H9 (cell line): ENCODE measurements around the gene TRPM3. TPM values are rescaled to one million over a fixed set of nuclear protein-coding genes. Genes with fewer than 3 reads are reported as not detected.

ENCODE experiments used
- DNase-seq: peaks from one replicate; pipeline ENCODE4 v3.0.0-alpha.2; 2017
- H2AFZ ChIP-seq: one replicate; pipeline ENCODE4 v1.6.1; 2013; ENCODE audit warnings: mild to moderate bottlenecking, low read length, control low read depth, moderate library complexity
- H2AK5ac ChIP-seq: 2 replicates; pipeline ENCODE4 v1.6.1; 2013; ENCODE audit warnings: low read length, control low read depth, mixed read lengths; ENCODE audit not compliant: insufficient read length
- H2BK120ac ChIP-seq: one replicate; pipeline ENCODE4 v1.6.1; 2013; ENCODE audit warnings: low read depth, mild to moderate bottlenecking, low read length, control low read depth, inconsistent platforms; ENCODE audit not compliant: poor library complexity, severe bottlenecking
- H2BK12ac ChIP-seq: 2 replicates; pipeline ENCODE4 v1.6.1; 2013; ENCODE audit warnings: low read length, control low read depth, mixed read lengths, low read depth; ENCODE audit not compliant: insufficient read length
- H2BK15ac ChIP-seq: 2 replicates; pipeline ENCODE4 v1.6.1; 2013; ENCODE audit warnings: low read depth, low read length, control low read depth
- H2BK20ac ChIP-seq: one replicate; pipeline ENCODE4 v1.6.1; 2013; ENCODE audit warnings: low read depth, mild to moderate bottlenecking, low read length, control low read depth, inconsistent platforms; ENCODE audit not compliant: poor library complexity, severe bottlenecking
- H2BK5ac ChIP-seq: 2 replicates; pipeline ENCODE4 v1.6.1; 2013; ENCODE audit warnings: low read length, control low read depth, mixed read lengths; ENCODE audit not compliant: insufficient read length
- H3K14ac ChIP-seq: 2 replicates; pipeline ENCODE4 v1.6.1; 2013; ENCODE audit warnings: low read length, control low read depth; ENCODE audit not compliant: insufficient read depth
- H3K18ac ChIP-seq: 2 replicates; pipeline ENCODE4 v1.6.1; 2013; ENCODE audit warnings: low read depth, mild to moderate bottlenecking, mixed read lengths, low read length, control low read depth; ENCODE audit not compliant: insufficient read length
- H3K23ac ChIP-seq: 2 replicates; pipeline ENCODE4 v1.6.1; 2013; ENCODE audit warnings: low read length, control low read depth, mixed read lengths, low read depth; ENCODE audit not compliant: insufficient read length
- H3K23me2 ChIP-seq: 2 replicates; pipeline ENCODE4 v1.6.1; 2013; ENCODE audit warnings: low read depth, mild to moderate bottlenecking, mixed read lengths, low read length, control low read depth; ENCODE audit not compliant: insufficient read length, poor library complexity, severe bottlenecking
- H3K27ac ChIP-seq: 2 replicates; pipeline ENCODE4 v1.5.1; 2013; ENCODE audit warnings: low read length, control low read depth, mixed read lengths, low read depth; ENCODE audit not compliant: insufficient read length
- H3K27me3 ChIP-seq: 2 replicates; pipeline ENCODE4 v1.6.1; 2013; ENCODE audit warnings: low read length, control low read depth, inconsistent platforms; ENCODE audit not compliant: insufficient read depth
- H3K4ac ChIP-seq: 2 replicates; pipeline ENCODE4 v1.6.1; 2013; ENCODE audit warnings: low read depth, mild to moderate bottlenecking, control low read depth, inconsistent platforms, low read length, moderate library complexity
- H3K4me1 ChIP-seq: 2 replicates; pipeline ENCODE4 v1.6.1; 2013; ENCODE audit warnings: low read length, control low read depth, inconsistent platforms; ENCODE audit not compliant: insufficient read depth
- H3K4me2 ChIP-seq: 2 replicates; pipeline ENCODE4 v1.6.1; 2013; ENCODE audit warnings: low read length, control low read depth, mixed read lengths; ENCODE audit not compliant: insufficient read length, insufficient read depth
- H3K56ac ChIP-seq: 2 replicates; pipeline ENCODE4 v1.6.1; 2013; ENCODE audit warnings: low read depth, mild to moderate bottlenecking, mixed read lengths, low read length, control low read depth; ENCODE audit not compliant: insufficient read length
- H3K79me1 ChIP-seq: 2 replicates; pipeline ENCODE4 v1.6.1; 2013; ENCODE audit warnings: low read depth, mild to moderate bottlenecking, moderate library complexity, low read length, control low read depth, inconsistent platforms; ENCODE audit not compliant: insufficient read depth, poor library complexity, severe bottlenecking
- H3K79me2 ChIP-seq: 2 replicates; pipeline ENCODE4 v1.6.1; 2013; ENCODE audit warnings: low read length, control low read depth, inconsistent platforms; ENCODE audit not compliant: insufficient read depth
- H3K9ac ChIP-seq: 2 replicates; pipeline ENCODE4 v1.6.1; 2013; ENCODE audit warnings: low read length, control low read depth, mixed read lengths; ENCODE audit not compliant: insufficient read length; ENCODE audit errors: extremely low read depth
- H3K9me3 ChIP-seq: one replicate; pipeline ENCODE4 v1.6.1; 2013; ENCODE audit warnings: low read depth, low read length, inconsistent platforms; ENCODE audit not compliant: control insufficient read depth
- H3T11ph ChIP-seq: one replicate; pipeline ENCODE4 v1.6.1; 2013; ENCODE audit warnings: mild to moderate bottlenecking, low read length, control low read depth, inconsistent platforms
- H4K20me1 ChIP-seq: one replicate; pipeline ENCODE4 v1.6.1; 2013; ENCODE audit not compliant: control insufficient read depth, insufficient read length, insufficient read depth
- H4K5ac ChIP-seq: 2 replicates; pipeline ENCODE4 v1.6.1; 2013; ENCODE audit warnings: low read depth, mild to moderate bottlenecking, mixed read lengths, low read length, control low read depth; ENCODE audit not compliant: insufficient read length
- H4K8ac ChIP-seq: replicated peaks from 2 replicates; pipeline ENCODE4 v1.6.1; 2013; ENCODE audit warnings: low read length, control low read depth, mixed read lengths, low read depth; ENCODE audit not compliant: insufficient read length
- H4K91ac ChIP-seq: 2 replicates; pipeline ENCODE4 v1.6.1; 2013; ENCODE audit warnings: low read depth, mild to moderate bottlenecking, moderate library complexity, mixed read lengths, low read length, control low read depth; ENCODE audit not compliant: insufficient read length
- H3K27ac Mint-ChIP-seq, 3 experiments: 2 replicates in 2 of 3; 3 replicates in 1 of 3; pipeline ENCODE4 v1.8.0; 2020 to 2021; ENCODE audit warnings: mixed read lengths in 3 of 3, mild to moderate bottlenecking in 1 of 3, moderate library complexity in 1 of 3
- H3K27me3 Mint-ChIP-seq: 2 replicates; pipeline ENCODE4 v1.8.0; 2021; ENCODE audit warnings: low read depth, mild to moderate bottlenecking, moderate library complexity, mixed read lengths
- H3K36me3 Mint-ChIP-seq, 3 experiments: 2 replicates in 2 of 3; 3 replicates in 1 of 3; pipeline ENCODE4 v1.8.0; 2020 to 2021; ENCODE audit warnings: low read depth in 3 of 3, mixed read lengths in 3 of 3; ENCODE audit not compliant: insufficient read depth in 1 of 3
- H3K4me1 Mint-ChIP-seq, 2 experiments: 2 replicates each; pipeline ENCODE4 v1.8.0; 2020; ENCODE audit warnings: mixed read lengths in 2 of 2
- H3K4me3 Mint-ChIP-seq, 2 experiments: 2 replicates in 1 of 2; 3 replicates in 1 of 2; pipeline ENCODE4 v1.8.0; 2020 to 2021; ENCODE audit warnings: mild to moderate bottlenecking in 2 of 2, mixed read lengths in 2 of 2, moderate library complexity in 1 of 2
- H3K9me3 Mint-ChIP-seq, 2 experiments: 2 replicates in 1 of 2; 3 replicates in 1 of 2; pipeline ENCODE4 v1.8.0; 2020; ENCODE audit warnings: mild to moderate bottlenecking in 2 of 2, mixed read lengths in 2 of 2, moderate library complexity in 1 of 2
- CTCF ChIP-seq: fragments of 200-600 bp; sonication (generic); conservative IDR thresholded peaks from 3 replicates; pipeline ENCODE4 v1.8.0; 2021; ENCODE audit warnings: antibody characterized with exemption, mild to moderate bottlenecking
- WGBS: extraction: QIAGEN DNeasy Blood & Tissue Kit; methylation state at CpG from one replicate; pipeline ENCODE4 v1.1.7; 2013; ENCODE audit warnings: missing lambda C conversion rate, low lambda C conversion rate, mixed read lengths; ENCODE audit not compliant: insufficient read length; ENCODE audit errors: extremely low coverage; 5-methylcytosine and 5-hydroxymethylcytosine counted together
- total RNA-seq: library from RNA; stranded (reverse); gene quantifications from 2 replicates; pipeline ENCODE4 v1.2.1, GENCODE V29; 2021

The TRPM3 gene
- total RNA-seq, 1 experiment from 2014 or later: 10.3 TPM

GRCh38 chr9:70481471-70481870 is 640.0 kb downstream of the TRPM3 start:
- no peak overlapping the region for H3K23ac ChIP-seq
- Mint-ChIP-seq H3K36me3 (no peaks in the 10 kb centered on the region), H3K4me1 (peaks cover 21 to 22% of the 10 kb centered on the region in 2 experiments), H3K9me3 (no peaks in the 10 kb centered on the region), H3K27me3 (peaks cover 9% of the 10 kb centered on the region), H3K4me3 (no peak overlapping the region), H3K27ac (no peak overlapping the region)
- DNase-seq: no peak
- no peak overlapping the region for H2BK15ac ChIP-seq
- H3K4ac ChIP-seq: no peak overlapping the region
- no peaks in the 10 kb centered on the region for H3K23me2 ChIP-seq
- no peak overlapping the region for H4K8ac ChIP-seq
- H2AFZ ChIP-seq: no peak overlapping the region
- H3K4me1 ChIP-seq: peaks cover 8% of the 10 kb centered on the region; the same call in 1 of the 2 replicates
- H2AK5ac ChIP-seq: no peak overlapping the region
- no peak overlapping the region for H2BK5ac ChIP-seq
- H3K27ac ChIP-seq: no peak overlapping the region
- H3K18ac ChIP-seq: no peak overlapping the region
- H4K91ac ChIP-seq: no peak overlapping the region
- no peak overlapping the region for H2BK20ac ChIP-seq
- no peaks in the 10 kb centered on the region for H4K20me1 ChIP-seq
- H2BK12ac ChIP-seq: no peak overlapping the region
- no peak overlapping the region for H3T11ph ChIP-seq
- H3K79me1 ChIP-seq: no peaks in the 10 kb centered on the region
- no peak overlapping the region for H3K9ac ChIP-seq
- H3K4me2 ChIP-seq: no peak overlapping the region
- WGBS: no CpG with 5 or more reads among the region's 1 CpG
- H4K5ac ChIP-seq: no peak overlapping the region
- TF ChIP-seq CTCF: no peak
- no peak overlapping the region for H3K14ac ChIP-seq
- no peak overlapping the region for H3K56ac ChIP-seq
- no peaks in the 10 kb centered on the region for H3K27me3 ChIP-seq
- no peaks in the 10 kb centered on the region for H3K9me3 ChIP-seq
- H2BK120ac ChIP-seq: no peak overlapping the region
- no peaks in the 10 kb centered on the region for H3K79me2 ChIP-seq
